Measurements from ENCODE around the gene CYB561D2.

- TF ChIP-seq CTCF (optimal IDR thresholded peaks at IDR 0.05 in 1 of 3, IDR thresholded peaks at IDR 0.05 in 1 of 3, conservative IDR thresholded peaks at IDR 0.05 in 1 of 3; ENCODE audit: extremely low read depth in 1 of 3, insufficient read depth in 2 of 3, low read length in 3 of 3) (no peak), EZH2 (IDR thresholded peaks at IDR 0.05; ENCODE audit: low read length) (no peak)
Observed at GRCh38 chr3:50356553-50356952, 5.9 kb downstream of the CYB561D2 start.
